Measurements from ENCODE around the gene ADAM23. TPM values are rescaled to one million over a fixed set of nuclear protein-coding genes. Genes with fewer than 3 reads are reported as not detected.

ADAM23 gene
- total RNA-seq, 2 experiments from 2014 or later, result 0.85 to 0.98 TPM

DNA sequence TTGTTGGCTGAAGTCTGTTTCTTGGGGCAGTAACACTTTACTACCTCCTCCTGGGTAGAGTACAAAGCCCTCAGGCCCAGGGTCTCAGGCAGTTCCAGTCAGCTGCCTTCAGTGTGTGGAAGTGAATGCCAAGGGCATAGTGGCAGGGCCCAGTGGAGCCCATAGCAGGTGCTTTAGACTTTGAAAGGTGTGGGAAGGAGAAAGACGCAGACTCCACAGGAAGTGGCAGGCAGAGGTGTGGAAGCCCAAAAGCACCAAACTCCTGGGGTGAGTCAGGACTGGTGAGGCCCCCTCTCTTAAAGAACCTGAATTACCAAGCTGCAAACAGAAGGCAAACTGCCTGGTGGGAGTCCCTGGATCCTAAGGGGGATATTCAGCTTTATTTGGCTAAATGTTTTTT is 45.3 kb downstream of the ADAM23 start:
- H3K27me3 Mint-ChIP-seq, result peaks cover 3% of the 10 kb centered on the region
- ChIA-PET POLR2A (no interaction called here), CTCF (no interaction called here)
- DNase-seq, result peak; percentile 19
- no peaks in the 10 kb centered on the region for H3K36me3 Mint-ChIP-seq (ENCODE audit: low read depth)
- no peak overlapping the region for H3K27ac Mint-ChIP-seq
- H3K4me3 Mint-ChIP-seq, result no peak overlapping the region
- H3K9me3 Mint-ChIP-seq, result peaks cover 2% of the 10 kb centered on the region
- H3K4me1 Mint-ChIP-seq, result peaks cover 11% of the 10 kb centered on the region

GRCh38 chr2:206494061-206494460 is 50.7 kb downstream of the ADAM23 start:
- Mint-ChIP-seq H3K9me3 (no peaks in the 10 kb centered on the region), H3K27me3 (no peaks in the 10 kb centered on the region), H3K27ac (no peak overlapping the region), H3K4me3 (no peak overlapping the region), H3K4me1 (peaks cover 3% of the 10 kb centered on the region), H3K36me3 (ENCODE audit: low read depth) (no peaks in the 10 kb centered on the region)
- DNase-seq, result no peak
- ChIA-PET CTCF (no interaction called here), POLR2A (no interaction called here)

DNA sequence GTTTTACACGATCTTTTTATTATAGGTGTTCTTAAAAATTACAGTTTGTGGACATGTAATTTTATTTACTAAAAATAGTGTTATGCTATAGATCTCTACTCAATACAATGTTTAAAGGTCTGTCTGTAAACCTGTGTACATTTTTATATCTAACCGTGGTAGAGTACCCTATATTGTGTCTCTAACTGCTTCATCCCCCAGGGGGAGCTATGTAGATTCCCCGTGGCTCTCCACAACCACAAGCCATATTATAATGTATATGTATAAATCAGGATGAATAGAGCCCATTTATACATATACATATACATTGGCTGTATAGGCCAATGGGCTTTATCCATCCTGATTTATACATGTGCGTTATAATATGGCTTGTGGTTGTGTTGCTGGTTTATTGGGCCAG is 59.4 kb downstream of the ADAM23 start:
- ChIA-PET CTCF (no interaction called here), POLR2A (no interaction called here)
- H3K27ac Mint-ChIP-seq, result no peak overlapping the region
- no peak for DNase-seq
- no peaks in the 10 kb centered on the region for H3K9me3 Mint-ChIP-seq
- H3K36me3 Mint-ChIP-seq (ENCODE audit: low read depth), result no peaks in the 10 kb centered on the region
- H3K4me3 Mint-ChIP-seq, result no peak overlapping the region
- H3K4me1 Mint-ChIP-seq, result peaks cover 2% of the 10 kb centered on the region
- peaks cover 2% of the 10 kb centered on the region for H3K27me3 Mint-ChIP-seq

GRCh38 chr2:206511283-206511682 is 68.0 kb downstream of the ADAM23 start:
- DNase-seq, result no peak
- no peak overlapping the region for H3K4me3 Mint-ChIP-seq
- peaks cover 14% of the 10 kb centered on the region for H3K27me3 Mint-ChIP-seq
- H3K4me1 Mint-ChIP-seq, result peaks cover 5% of the 10 kb centered on the region
- POLR2A ChIA-PET, result no interaction called here
- no peaks in the 10 kb centered on the region for H3K36me3 Mint-ChIP-seq (ENCODE audit: low read depth)
- H3K27ac Mint-ChIP-seq, result no peak overlapping the region
- H3K9me3 Mint-ChIP-seq, result no peaks in the 10 kb centered on the region
- CTCF ChIA-PET, result interaction anchor here (0.6 kb wide), 1 partner anchor 181 kb away, joined by 3 read pairs; no protein-coding TSS in a partner anchor

DNA sequence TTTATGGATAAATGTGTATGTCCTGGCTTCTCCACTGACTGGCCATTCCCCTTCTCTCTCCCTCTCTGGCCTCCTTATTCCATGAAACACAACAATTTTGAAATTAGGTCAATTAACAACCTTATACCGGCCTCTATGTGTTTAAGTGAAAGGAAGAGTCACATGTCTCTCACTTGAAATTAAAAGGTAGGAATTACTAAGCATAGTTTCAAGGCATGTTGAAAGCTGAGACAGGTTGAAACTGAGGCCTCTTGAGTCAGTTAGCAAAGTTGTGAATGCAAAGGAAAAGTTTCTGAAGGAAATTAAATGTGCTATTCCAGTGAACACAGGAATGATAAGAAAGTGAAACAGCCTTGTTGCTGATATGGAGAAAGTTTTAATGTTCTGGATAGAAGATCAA is 69.7 kb downstream of the ADAM23 start:
- H3K4me1 Mint-ChIP-seq, result peaks cover 5% of the 10 kb centered on the region
- H3K9me3 Mint-ChIP-seq, result no peaks in the 10 kb centered on the region
- CTCF ChIA-PET, result interaction anchor here (0.6 kb wide), 1 partner anchor 778 kb away, joined by 4 read pairs; no protein-coding TSS in a partner anchor
- H3K4me3 Mint-ChIP-seq, result no peak overlapping the region
- H3K36me3 Mint-ChIP-seq (ENCODE audit: low read depth), result no peaks in the 10 kb centered on the region
- H3K27me3 Mint-ChIP-seq, result peaks cover 14% of the 10 kb centered on the region
- no peak for DNase-seq
- POLR2A ChIA-PET, result no interaction called here
- H3K27ac Mint-ChIP-seq, result no peak overlapping the region

DNA sequence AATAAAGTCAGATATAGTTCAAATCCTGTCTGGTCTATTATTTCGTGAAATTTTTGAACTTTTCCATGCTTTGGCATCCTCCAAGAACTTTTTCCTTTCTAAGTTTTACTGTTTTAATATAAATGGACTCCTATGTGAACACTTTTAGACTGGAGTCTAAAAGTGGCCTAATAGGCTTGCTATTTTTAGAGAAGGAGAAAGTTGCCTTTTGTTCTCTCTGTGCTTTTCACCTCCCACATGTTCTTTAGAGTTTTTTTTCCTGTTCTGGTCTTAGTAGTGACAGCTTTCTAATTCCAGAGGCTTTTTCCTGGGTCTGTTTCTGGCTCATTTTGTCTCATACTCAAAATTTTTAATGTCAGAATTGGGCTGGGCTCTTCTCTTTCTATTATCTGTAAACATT is 72.2 kb downstream of the ADAM23 start:
- H3K27me3 Mint-ChIP-seq, result peaks cover 14% of the 10 kb centered on the region

GRCh38 chr2:206518997-206519396 is 75.7 kb downstream of the ADAM23 start:
- ChIA-PET POLR2A (no interaction called here), CTCF (no interaction called here)
- Mint-ChIP-seq H3K27me3 (peaks cover 9% of the 10 kb centered on the region), H3K9me3 (no peaks in the 10 kb centered on the region), H3K27ac (no peak overlapping the region), H3K4me3 (no peak overlapping the region), H3K4me1 (peaks cover 11% of the 10 kb centered on the region), H3K36me3 (ENCODE audit: low read depth) (no peaks in the 10 kb centered on the region)
- DNase-seq, result no peak

More for the DNA sequence above, 72.2 kb downstream of the ADAM23 start:
- Mint-ChIP-seq H3K9me3 (no peaks in the 10 kb centered on the region), H3K27ac (no peak overlapping the region), H3K4me1 (peaks cover 5% of the 10 kb centered on the region), H3K36me3 (ENCODE audit: low read depth) (no peaks in the 10 kb centered on the region), H3K4me3 (no peak overlapping the region)
- ChIA-PET CTCF (no interaction called here), POLR2A (no interaction called here)
- DNase-seq, result no peak

- no peak for DNase-seq
- Mint-ChIP-seq H3K9me3 (no peaks in the 10 kb centered on the region), H3K36me3 (ENCODE audit: low read depth) (no peaks in the 10 kb centered on the region), H3K4me1 (peaks cover 11% of the 10 kb centered on the region), H3K27me3 (peaks cover under 1% of the 10 kb centered on the region), H3K27ac (no peak overlapping the region), H3K4me3 (no peak overlapping the region)
- POLR2A ChIA-PET, result interaction anchor here (1.7 kb wide), 1 partner anchor 10 kb away, joined by 3 read pairs; no protein-coding TSS in a partner anchor
- CTCF ChIA-PET, result no interaction called here
These were observed 77.1 kb downstream of the ADAM23 start for GRCh38 chr2:206520450-206520849.

GRCh38 chr2:206521115-206521514 is 77.8 kb downstream of the ADAM23 start:
- POLR2A ChIA-PET, result interaction anchor here (1.7 kb wide), 1 partner anchor 9 kb away, joined by 3 read pairs; no protein-coding TSS in a partner anchor
- Mint-ChIP-seq H3K36me3 (ENCODE audit: low read depth) (no peaks in the 10 kb centered on the region), H3K27me3 (no peaks in the 10 kb centered on the region), H3K27ac (no peak overlapping the region), H3K9me3 (no peaks in the 10 kb centered on the region), H3K4me1 (peaks cover 11% of the 10 kb centered on the region), H3K4me3 (no peak overlapping the region)
- CTCF ChIA-PET, result no interaction called here
- no peak for DNase-seq

- DNase-seq, result no peak
- no peak overlapping the region for H3K4me3 Mint-ChIP-seq
- ChIA-PET CTCF (no interaction called here), POLR2A (interaction anchor here (1.7 kb wide), 1 partner anchor 9 kb away, joined by 3 read pairs; no protein-coding TSS in a partner anchor)
- H3K4me1 Mint-ChIP-seq, result peaks cover 11% of the 10 kb centered on the region
- no peaks in the 10 kb centered on the region for H3K9me3 Mint-ChIP-seq
- H3K27me3 Mint-ChIP-seq, result no peaks in the 10 kb centered on the region
- no peak overlapping the region for H3K27ac Mint-ChIP-seq
- no peaks in the 10 kb centered on the region for H3K36me3 Mint-ChIP-seq (ENCODE audit: low read depth)
These were observed 78.3 kb downstream of the ADAM23 start for GRCh38 chr2:206521612-206522011.

GRCh38 chr2:206526416-206526815 is 83.1 kb downstream of the ADAM23 start:
- H3K9me3 Mint-ChIP-seq, result no peaks in the 10 kb centered on the region
- H3K27ac Mint-ChIP-seq, result no peak overlapping the region

GRCh38 chr2:206527153-206527552 is 83.8 kb downstream of the ADAM23 start:
- peaks cover 17% of the 10 kb centered on the region for H3K27me3 Mint-ChIP-seq
- ChIA-PET POLR2A (no interaction called here), CTCF (no interaction called here)
- H3K36me3 Mint-ChIP-seq (ENCODE audit: low read depth), result no peaks in the 10 kb centered on the region
- peaks cover 13% of the 10 kb centered on the region for H3K4me1 Mint-ChIP-seq
- H3K27ac Mint-ChIP-seq, result no peak overlapping the region
- no peak overlapping the region for H3K4me3 Mint-ChIP-seq
- no peak for DNase-seq
- H3K9me3 Mint-ChIP-seq, result no peaks in the 10 kb centered on the region

More at GRCh38 chr2:206526416-206526815, 83.1 kb downstream of the ADAM23 start:
- no peak overlapping the region for H3K4me3 Mint-ChIP-seq
- no peak for DNase-seq
- ChIA-PET CTCF (no interaction called here), POLR2A (no interaction called here)
- no peaks in the 10 kb centered on the region for H3K36me3 Mint-ChIP-seq (ENCODE audit: low read depth)
- peaks cover 15% of the 10 kb centered on the region for H3K27me3 Mint-ChIP-seq
- H3K4me1 Mint-ChIP-seq, result peaks cover 17% of the 10 kb centered on the region

- ChIA-PET POLR2A (interaction anchor here (0.7 kb wide), 1 partner anchor 9 kb away, joined by 3 read pairs; no protein-coding TSS in a partner anchor), CTCF (interaction anchor here (0.6 kb wide), 1 partner anchor 223 kb away, joined by 3 read pairs; no protein-coding TSS in a partner anchor)
- Mint-ChIP-seq H3K27me3 (peaks cover 20% of the 10 kb centered on the region), H3K4me3 (peak overlapping the region; percentile 35), H3K4me1 (peaks cover 13% of the 10 kb centered on the region), H3K9me3 (no peaks in the 10 kb centered on the region), H3K27ac (peak overlapping the region; percentile 12), H3K36me3 (ENCODE audit: low read depth) (no peaks in the 10 kb centered on the region)
- peak; percentile 43 for DNase-seq
These were observed 87.4 kb downstream of the ADAM23 start for GRCh38 chr2:206530727-206531126.

GRCh38 chr2:206531996-206532543 is 88.7 kb downstream of the ADAM23 start:
- CTCF ChIA-PET, result no interaction called here
- POLR2A ChIA-PET, result no interaction called here
- H3K36me3 Mint-ChIP-seq (ENCODE audit: low read depth), result no peaks in the 10 kb centered on the region
- no peaks in the 10 kb centered on the region for H3K9me3 Mint-ChIP-seq
- H3K27ac Mint-ChIP-seq, result no peak overlapping the region
- H3K27me3 Mint-ChIP-seq, result peaks cover 21% of the 10 kb centered on the region
- peaks cover 16% of the 10 kb centered on the region for H3K4me1 Mint-ChIP-seq
- DNase-seq, result no peak
- H3K4me3 Mint-ChIP-seq, result no peak overlapping the region
